IMR-90 (cell line): Measurements from ENCODE around the gene SGK1. TPM values are rescaled to one million over a fixed set of nuclear protein-coding genes. Genes with fewer than 3 reads are reported as not detected.
A peak's percentile ranks its signal among the peaks of the same experiment; 100 is the strongest.

Source experiments
- ATAC-seq: fragments of 200-7000 bp; cut with Tn5 transposase; 2 replicates; pipeline ENCODE4 v1.9.1; 2020; ENCODE audit warnings: low read depth, mild to moderate bottlenecking, moderate library complexity
- BruUV-seq: library from RNA; stranded (reverse); fragments of 400-500 nt; replicated peaks from 2 replicates; lab custom pipeline; 2021; lab: Mats Ljungman, UMichigan
- CTCF ChIA-PET: fragments of 300-600 bp; formaldehyde crosslinking; extraction: SDS; loops from one replicate; lab custom pipeline; 2021; ENCODE audit warnings: antibody characterized with exemption; lab: Yijun Ruan, JAX
- POLR2A ChIA-PET: fragments of 300-600 bp; sonication (Branson Sonifier 250); formaldehyde crosslinking; loops from one replicate; lab custom pipeline; 2022; ENCODE audit warnings: antibody characterized with exemption; ENCODE audit not compliant: unreplicated experiment; lab: Charles Lee
- DNase-seq: peaks from one replicate; pipeline ENCODE4 v3.0.0; 2013
- H2AFZ ChIP-seq: replicated peaks from 2 replicates; pipeline ENCODE3; 2013; ENCODE audit warnings: low read length, mild to moderate bottlenecking; ENCODE audit not compliant: poor library complexity
- H2AK5ac ChIP-seq: 2 replicates; pipeline ENCODE4 v1.6.1; 2013; ENCODE audit warnings: low read depth, low read length, inconsistent platforms
- H2AK9ac ChIP-seq: replicated peaks from 2 replicates; pipeline ENCODE3; 2013; ENCODE audit warnings: mild to moderate bottlenecking, low read depth, low read length, moderate library complexity; ENCODE audit not compliant: poor library complexity
- H2BK120ac ChIP-seq: 2 replicates; pipeline ENCODE4 v1.6.1; 2013; ENCODE audit warnings: low read depth, low read length, inconsistent platforms
- H2BK15ac ChIP-seq: 3 replicates; pipeline ENCODE4 v1.6.1; 2013; ENCODE audit warnings: low read depth, low read length, inconsistent platforms
- H2BK20ac ChIP-seq: 2 replicates; pipeline ENCODE4 v1.6.1; 2013; ENCODE audit warnings: low read depth, mild to moderate bottlenecking, inconsistent platforms, low read length, moderate library complexity
- H2BK5ac ChIP-seq: 2 replicates; pipeline ENCODE4 v1.6.1; 2013; ENCODE audit warnings: mild to moderate bottlenecking, low read depth, low read length, inconsistent platforms; ENCODE audit not compliant: poor library complexity, severe bottlenecking
- H3K14ac ChIP-seq: replicated peaks from 2 replicates; pipeline ENCODE4 v1.6.1; 2013; ENCODE audit warnings: low read depth, low read length, inconsistent platforms
- H3K18ac ChIP-seq: 2 replicates; pipeline ENCODE4 v1.6.1; 2013; ENCODE audit warnings: low read depth, low read length, control low read depth
- H3K23ac ChIP-seq: 2 replicates; pipeline ENCODE4 v1.6.1; 2013; ENCODE audit warnings: low read depth, low read length, inconsistent platforms
- H3K27ac ChIP-seq: 2 replicates; pipeline ENCODE4 v1.5.1; 2013; ENCODE audit warnings: mild to moderate bottlenecking, control low read depth, low read length; ENCODE audit not compliant: insufficient read depth
- H3K27me3 ChIP-seq: 2 replicates; pipeline ENCODE4 v1.6.1; 2013; ENCODE audit warnings: low read length; ENCODE audit not compliant: control insufficient read depth, insufficient read depth
- H3K36me3 ChIP-seq: 2 replicates; pipeline ENCODE4 v1.6.1; 2013; ENCODE audit warnings: low read length, mixed read lengths; ENCODE audit not compliant: control insufficient read depth, insufficient read depth
- H3K4ac ChIP-seq: 2 replicates; pipeline ENCODE4 v1.6.1; 2013; ENCODE audit warnings: low read depth, low read length, inconsistent platforms
- H3K4me1 ChIP-seq: 2 replicates; pipeline ENCODE4 v1.6.1; 2013; ENCODE audit warnings: low read length, mixed read lengths; ENCODE audit not compliant: control insufficient read depth, insufficient read depth
- H3K4me2 ChIP-seq: 2 replicates; pipeline ENCODE4 v1.6.1; 2013; ENCODE audit warnings: low read depth, mild to moderate bottlenecking, control low read depth, low read length, moderate library complexity
- H3K4me3 ChIP-seq: 2 replicates; pipeline ENCODE4 v1.5.1; 2013; ENCODE audit warnings: low read depth, mild to moderate bottlenecking, control low read depth, low read length, moderate library complexity; ENCODE audit not compliant: insufficient read depth
- H3K56ac ChIP-seq: 2 replicates; pipeline ENCODE4 v1.6.1; 2013; ENCODE audit warnings: low read length, inconsistent platforms; ENCODE audit not compliant: insufficient read depth; ENCODE audit errors: extremely low read depth
- H3K79me1 ChIP-seq, 2 experiments: 2 replicates each; pipeline ENCODE4 v1.6.1; 2013; ENCODE audit warnings: low read length in 2 of 2, inconsistent platforms in 1 of 2, low read depth in 1 of 2
- H3K9ac ChIP-seq: 2 replicates; pipeline ENCODE4 v1.6.1; 2013; ENCODE audit warnings: low read depth, low read length, control low read depth
- H3K9me1 ChIP-seq: 2 replicates; pipeline ENCODE4 v1.6.1; 2013; ENCODE audit warnings: low read length, inconsistent platforms; ENCODE audit not compliant: insufficient read depth
- H3K9me3 ChIP-seq: 2 replicates; pipeline ENCODE4 v1.6.1; 2013; ENCODE audit warnings: low read length; ENCODE audit not compliant: control insufficient read depth, insufficient read depth
- H4K20me1 ChIP-seq: 2 replicates; pipeline ENCODE4 v1.6.1; 2013; ENCODE audit warnings: low read length, inconsistent platforms; ENCODE audit not compliant: insufficient read depth
- H4K5ac ChIP-seq: 2 replicates; pipeline ENCODE4 v1.6.1; 2013; ENCODE audit warnings: mild to moderate bottlenecking, low read depth, low read length, control low read depth
- H4K8ac ChIP-seq, 2 experiments: 2 replicates each; pipeline ENCODE4 v1.6.1; 2013; ENCODE audit warnings: low read depth in 2 of 2, low read length in 2 of 2, control low read depth in 1 of 2, inconsistent platforms in 1 of 2
- H4K91ac ChIP-seq: 2 replicates; pipeline ENCODE4 v1.6.1; 2013; ENCODE audit warnings: low read depth, low read length, inconsistent platforms; ENCODE audit not compliant: insufficient read depth
- CEBPB ChIP-seq: IDR thresholded peaks from 2 replicates; pipeline ENCODE4 v1.6.1; 2012; ENCODE audit warnings: low read depth, low read length, improper control_type of control experiment
- CTCF ChIP-seq: conservative IDR thresholded peaks from 2 replicates; pipeline ENCODE4 v1.5.1; 2012; ENCODE audit warnings: mild to moderate bottlenecking, low read depth, low read length, improper control_type of control experiment
- ELK1 ChIP-seq: fragments of 150-350 bp; IDR thresholded peaks from 2 replicates; pipeline ENCODE4 v1.6.1; 2016; ENCODE audit warnings: low read depth, mild to moderate bottlenecking, low read length, moderate library complexity, borderline replicate concordance
- FOS ChIP-seq: fragments of 150-350 bp; IDR thresholded peaks from 2 replicates; pipeline ENCODE4 v1.6.1; 2016; ENCODE audit warnings: low read depth, low read length
- MAFK ChIP-seq: IDR thresholded peaks from 2 replicates; pipeline ENCODE4 v1.6.1; 2012; ENCODE audit warnings: low read depth, low read length, improper control_type of control experiment
- MAZ ChIP-seq: IDR thresholded peaks from 2 replicates; pipeline ENCODE4 v1.6.1; 2012; ENCODE audit warnings: low read depth, mild to moderate bottlenecking, low read length, improper control_type of control experiment, moderate library complexity, borderline replicate concordance
- MXI1 ChIP-seq: IDR thresholded peaks from 2 replicates; pipeline ENCODE4 v1.6.1; 2012; ENCODE audit warnings: low read depth, mild to moderate bottlenecking, low read length, moderate library complexity, borderline replicate concordance
- NFE2L2 ChIP-seq: fragments of 150-350 bp; IDR thresholded peaks from 2 replicates; pipeline ENCODE4 v1.6.1; 2016; ENCODE audit warnings: low read depth, mild to moderate bottlenecking, low read length
- POLR2A ChIP-seq: IDR thresholded peaks from 2 replicates; pipeline ENCODE4 v1.6.1; 2012; ENCODE audit warnings: mild to moderate bottlenecking, low read depth, low read length
- RAD21 ChIP-seq: IDR thresholded peaks from 2 replicates; pipeline ENCODE4 v1.6.1; 2012; ENCODE audit warnings: low read length, improper control_type of control experiment
- RCOR1 ChIP-seq: IDR thresholded peaks from 2 replicates; pipeline ENCODE4 v1.6.1; 2012; ENCODE audit warnings: mild to moderate bottlenecking, low read length, improper control_type of control experiment; ENCODE audit not compliant: insufficient replicate concordance
- RFX5 ChIP-seq: IDR thresholded peaks from 2 replicates; pipeline ENCODE4 v1.8.0; 2012; ENCODE audit warnings: low read depth, mild to moderate bottlenecking, low read length, moderate library complexity
- SMC3 ChIP-seq: fragments of 150-350 bp; IDR thresholded peaks from 2 replicates; pipeline ENCODE4 v1.6.1; 2016; ENCODE audit warnings: low read depth, mild to moderate bottlenecking, antibody characterized with exemption, low read length, moderate library complexity
- USF2 ChIP-seq: fragments of 150-350 bp; IDR thresholded peaks from 2 replicates; pipeline ENCODE4 v1.6.1; 2017; ENCODE audit warnings: mild to moderate bottlenecking, antibody characterized with exemption, low read length, low read depth
- WGBS, 2 experiments: methylation state at CpG; one replicate each; pipeline versions ENCODE4 v1.1.5 to v1.1.7; 2013; ENCODE audit warnings: missing lambda C conversion rate in 2 of 2; ENCODE audit not compliant: insufficient read length in 1 of 2; ENCODE audit errors: extremely low coverage in 2 of 2; 5-methylcytosine and 5-hydroxymethylcytosine counted together
- dilution Hi-C: fragments of 300-500 bp; cut with HindIII; formaldehyde crosslinking; loops from one replicate; pipeline ENCODE4 v1.14.3; 2018; ENCODE audit warnings: low sequenced_read_pairs; ENCODE audit not compliant: unreplicated experiment
- in situ Hi-C: fragments of 300-500 bp; cut with MboI; formaldehyde crosslinking; loops from 3 replicates; pipeline ENCODE4 v1.14.3; 2019; ENCODE audit warnings: low sequenced_read_pairs, inconsistent platforms, mixed read lengths
- intact Hi-C: fragments of 100-400 bp; cut with micrococcal nuclease; formaldehyde crosslinking; loops from 2 replicates; pipeline ENCODE4 v1.10.0; 2022
- polyA plus RNA-seq, 3 experiments: library from polyadenylated mRNA; depleted of rRNA; stranded (reverse); fragments of >200 nt; gene quantifications; 2 replicates each; pipeline ENCODE4 v1.2.3, GENCODE V29; 2012; ENCODE audit warnings: low replicate concordance in 1 of 3
- total RNA-seq: library from RNA; depleted of rRNA; stranded (reverse); fragments of >200 nt; gene quantifications from 2 replicates; pipeline ENCODE4 v1.2.3, GENCODE V29; 2012

Gene SGK1
- total and polyA plus RNA-seq, 2 of the 4 experiments (the other 2 are of a cell fraction) = 121 to 255 TPM

- CTCF ChIA-PET = interaction anchor here (0.6 to 0.9 kb wide), 2 partner anchors 58 to 120 kb away, joined by 4 read pairs; partner anchors contain the start of gene SGK1
- BruUV-seq = no TSS peak
- H3K18ac ChIP-seq = peak overlapping the region; percentile 4; the same call in 1 of the 2 replicates
- H3K27me3 ChIP-seq = no peaks in the 10 kb centered on the region
- H2BK15ac ChIP-seq = no peak overlapping the region; the same call in 2 of the 3 replicates
- H3K4me3 ChIP-seq = no peak overlapping the region
- no peak overlapping the region for H3K14ac ChIP-seq
- H3K36me3 ChIP-seq = no peaks in the 10 kb centered on the region
- H2AFZ ChIP-seq = no peak overlapping the region
- in situ Hi-C loops (no loop called here), intact Hi-C loops (no loop called here), dilution Hi-C loops (no loop called here)
- no peak overlapping the region for H2AK9ac ChIP-seq
- H3K27ac ChIP-seq = no peak overlapping the region
- WGBS, 2 experiments = no CpG with 5 or more reads among the region's 3 CpGs
- H4K8ac ChIP-seq = no peak overlapping the region
- no peak overlapping the region for H4K91ac ChIP-seq
- H2AK5ac ChIP-seq = no peak overlapping the region
- POLR2A ChIA-PET = no interaction called here
- H3K23ac ChIP-seq = no peak overlapping the region
- no peaks in the 10 kb centered on the region for H3K9me3 ChIP-seq
- H3K79me1 ChIP-seq = no peaks in the 10 kb centered on the region
- H3K9ac ChIP-seq = no peak overlapping the region
- no peak overlapping the region for H2BK20ac ChIP-seq
- H3K4me1 ChIP-seq = 0 out of 2 replicates have a peak, but pooled peaks cover 2% of the 10 kb centered on the region
- H4K20me1 ChIP-seq = no peaks in the 10 kb centered on the region
- H3K4me2 ChIP-seq = no peak overlapping the region
- no peak overlapping the region for H3K4ac ChIP-seq
- H2BK5ac ChIP-seq = no peak overlapping the region
- H2BK120ac ChIP-seq = no peak overlapping the region
- H4K5ac ChIP-seq = no peak overlapping the region
- H3K56ac ChIP-seq = no peak overlapping the region
- DNase-seq = no peak
- H3K9me1 ChIP-seq = no peaks in the 10 kb centered on the region
- TF ChIP-seq POLR2A = no peak
- TF ChIP-seq CEBPB = no peak
- TF ChIP-seq RAD21 = no peak
- no peak for TF ChIP-seq SMC3
- no peak for TF ChIP-seq RFX5
- TF ChIP-seq MXI1 = no peak
- no peak for TF ChIP-seq MAZ
- TF ChIP-seq RCOR1 = no peak
- TF ChIP-seq MAFK = no peak
- no peak for TF ChIP-seq USF2
- TF ChIP-seq FOS = no peak
- no peak for TF ChIP-seq CTCF
- TF ChIP-seq ELK1 = no peak
- TF ChIP-seq NFE2L2 = no peak
- no peak for ATAC-seq
Measured at GRCh38 chr6:134198093-134198492, 119.8 kb downstream of the SGK1 start.
